ENCODE results near the gene CKAP4.

The CKAP4 gene

DNA sequence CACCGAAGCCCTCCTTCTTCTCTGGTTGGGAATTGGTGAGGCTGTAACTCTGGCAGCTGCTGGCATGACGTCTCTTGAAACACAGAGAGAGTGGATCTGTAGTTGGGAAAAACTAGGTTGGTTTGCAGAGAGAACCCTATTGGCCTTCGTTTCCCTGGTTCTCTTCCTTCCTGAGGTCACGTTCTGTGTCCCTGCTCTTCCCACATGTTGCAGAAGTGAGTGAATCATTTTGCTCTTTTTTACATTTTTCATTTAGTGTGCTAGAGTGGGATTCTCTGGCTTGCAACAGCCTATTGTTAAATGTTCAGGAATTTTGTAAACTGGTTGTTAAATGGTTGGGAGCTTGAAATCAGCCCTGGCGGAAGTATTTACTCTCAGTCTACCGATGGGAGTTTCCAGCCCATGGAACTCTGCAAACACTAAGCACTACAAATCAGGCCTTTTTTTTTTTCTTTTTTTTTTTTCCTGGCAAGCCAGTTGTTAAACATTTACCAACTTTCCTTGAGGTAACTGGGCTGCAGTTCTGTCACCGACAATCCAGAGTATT is 26.8 kb upstream of the CKAP4 start:
- no peak for DNase-seq

DNA sequence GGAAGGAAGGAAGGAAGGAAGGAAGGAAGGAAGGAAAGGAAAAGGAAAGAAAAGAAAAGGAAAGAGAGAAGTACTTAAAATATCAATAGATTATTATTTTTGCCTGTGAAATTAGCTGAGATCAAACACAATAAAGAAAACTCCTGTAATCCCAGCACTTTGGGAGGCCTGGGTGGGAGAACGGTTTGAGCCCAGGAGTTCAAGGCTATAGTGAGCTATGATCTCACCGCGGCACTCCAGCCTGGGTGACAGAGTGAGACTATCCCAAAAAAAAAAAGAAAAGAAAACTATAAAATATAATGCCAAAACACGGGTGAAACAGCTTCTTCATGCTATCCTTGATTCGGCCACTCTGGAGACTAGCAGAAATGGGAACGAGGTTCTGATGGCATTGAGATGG is 26.2 kb upstream of the CKAP4 start:
- DNase-seq = no peak

DNA sequence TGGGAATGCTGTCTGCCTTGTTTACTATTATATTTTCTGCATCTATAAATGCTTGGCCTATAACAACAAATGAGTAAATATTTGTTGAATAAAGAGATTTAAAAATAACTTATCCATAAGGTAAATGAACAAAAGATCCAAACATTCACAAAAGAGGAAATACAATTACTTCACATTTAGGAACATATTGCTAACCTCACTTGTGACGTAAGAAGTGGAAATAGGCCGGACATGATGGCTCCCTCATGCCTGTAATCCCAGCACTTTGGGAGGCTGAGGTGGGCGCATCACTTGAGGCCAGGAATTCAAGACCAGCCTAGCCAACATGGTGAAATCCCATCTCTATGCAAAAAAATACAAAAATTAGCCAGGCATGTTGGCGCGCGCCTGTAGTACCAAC is 25.7 kb upstream of the CKAP4 start:
- DNase-seq = no peak

DNA sequence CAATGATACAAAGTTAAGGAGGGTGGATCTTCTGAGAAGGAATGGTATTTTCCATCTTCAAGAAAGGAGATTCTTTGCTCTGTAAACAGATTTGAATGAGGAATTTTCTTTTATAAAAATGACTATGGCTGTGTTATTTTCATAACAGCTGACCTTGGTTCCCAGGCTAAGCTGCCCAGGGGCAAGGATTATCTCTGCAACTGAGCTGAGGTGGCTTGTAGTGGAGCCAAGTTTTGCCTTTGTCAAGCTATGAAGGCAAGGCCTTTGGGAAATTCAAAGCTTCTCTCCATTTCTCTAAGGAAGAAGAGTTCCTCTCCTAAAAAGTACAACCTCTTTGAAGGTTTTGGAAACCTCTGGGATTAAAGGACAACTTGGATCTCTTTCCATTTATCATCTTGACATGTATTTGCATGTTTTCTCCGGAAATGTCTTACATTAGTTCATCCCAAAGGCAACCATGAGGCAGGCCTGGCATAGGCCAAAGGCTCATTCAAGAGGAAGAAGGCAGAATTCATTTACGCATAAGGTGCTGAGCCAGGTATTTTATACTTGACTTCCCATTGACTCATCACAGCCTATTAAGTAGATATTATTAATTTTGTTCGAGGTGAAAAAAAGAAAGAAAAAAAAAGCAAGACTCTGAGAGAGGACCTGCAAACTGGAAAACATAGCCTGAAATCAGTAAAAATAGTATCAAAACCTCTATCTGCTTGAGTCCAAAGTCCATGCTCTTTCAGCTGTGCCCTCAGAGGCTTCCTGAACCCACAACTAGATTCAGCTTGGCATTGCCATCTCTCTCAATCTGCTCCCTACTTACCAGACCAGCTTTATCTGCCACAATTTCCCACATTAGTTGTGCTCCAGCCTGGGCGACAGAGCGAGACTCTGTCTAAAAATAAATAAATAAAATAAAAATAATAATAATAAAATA is 24.0 kb upstream of the CKAP4 start:
- DNase-seq = no peak

GRCh38 chr12:106269150-106269771 is 21.4 kb upstream of the CKAP4 start:
- no peak for DNase-seq

DNA sequence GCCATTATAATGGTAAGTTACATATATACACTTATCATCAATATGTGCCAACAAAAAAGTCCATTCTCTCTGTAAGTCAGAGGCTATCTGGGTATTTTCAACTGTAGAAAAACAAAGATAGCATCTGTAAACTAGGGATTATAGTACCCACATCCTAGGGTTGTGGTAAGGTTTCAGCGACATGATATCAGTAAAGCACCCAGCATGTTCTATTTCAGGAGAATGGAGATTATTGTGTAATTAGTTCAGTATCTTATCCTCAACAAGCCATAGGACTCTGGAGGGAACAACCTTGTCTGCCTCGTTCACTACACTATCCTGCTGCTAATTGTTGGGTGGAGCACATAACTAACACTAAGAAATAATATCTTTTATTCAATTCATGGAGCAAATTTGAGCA is 19.7 kb upstream of the CKAP4 start:
- no peak for DNase-seq

DNA sequence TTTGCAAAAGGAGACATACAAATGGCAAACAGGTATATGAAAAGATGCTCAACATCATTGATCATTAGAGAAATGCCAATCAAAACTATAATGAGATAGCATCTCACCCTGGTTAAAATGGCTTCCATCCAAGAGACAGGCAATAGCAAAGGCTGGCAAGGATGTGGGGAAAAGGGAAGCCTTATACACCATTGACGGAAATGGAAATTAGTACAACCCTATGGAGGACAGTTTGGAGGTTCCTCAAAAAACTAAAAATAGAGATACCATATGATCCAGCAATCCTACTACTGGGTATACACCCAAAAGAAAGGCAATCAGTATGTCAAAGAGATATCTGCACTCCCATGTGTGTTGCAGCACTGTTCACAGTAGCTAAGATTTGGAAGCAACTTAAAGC is 17.3 kb upstream of the CKAP4 start:
- DNase-seq = no peak

- DNase-seq = no peak
Observed at GRCh38 chr12:106258935-106259334, 11.1 kb upstream of the CKAP4 start.

- no peak for DNase-seq
Observed at GRCh38 chr12:106258226-106258625, 10.4 kb upstream of the CKAP4 start.

GRCh38 chr12:106256524-106256923 is 8.7 kb upstream of the CKAP4 start:
- DNase-seq = no peak

DNA sequence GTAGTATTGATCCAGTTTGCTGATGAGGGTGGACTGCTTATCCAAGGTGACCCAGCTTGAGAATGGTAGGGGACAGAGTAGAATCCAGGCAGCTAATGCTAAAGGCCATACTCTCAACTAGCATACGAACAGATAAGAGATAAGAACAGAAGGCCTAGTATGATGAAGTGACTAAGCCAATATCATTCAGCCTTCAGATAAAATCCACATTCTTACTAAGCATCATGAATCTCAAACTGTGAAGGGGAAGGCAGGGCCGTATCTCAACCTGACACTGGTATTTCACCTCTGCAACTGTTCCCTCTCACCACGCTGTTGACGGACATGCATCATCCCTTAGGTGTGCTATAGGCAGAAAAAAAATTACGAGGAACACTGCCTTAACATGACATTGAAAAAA is 8.1 kb upstream of the CKAP4 start:
- no peak for DNase-seq

- DNase-seq = no peak
Observed at GRCh38 chr12:106255493-106255892, 7.7 kb upstream of the CKAP4 start.

DNA sequence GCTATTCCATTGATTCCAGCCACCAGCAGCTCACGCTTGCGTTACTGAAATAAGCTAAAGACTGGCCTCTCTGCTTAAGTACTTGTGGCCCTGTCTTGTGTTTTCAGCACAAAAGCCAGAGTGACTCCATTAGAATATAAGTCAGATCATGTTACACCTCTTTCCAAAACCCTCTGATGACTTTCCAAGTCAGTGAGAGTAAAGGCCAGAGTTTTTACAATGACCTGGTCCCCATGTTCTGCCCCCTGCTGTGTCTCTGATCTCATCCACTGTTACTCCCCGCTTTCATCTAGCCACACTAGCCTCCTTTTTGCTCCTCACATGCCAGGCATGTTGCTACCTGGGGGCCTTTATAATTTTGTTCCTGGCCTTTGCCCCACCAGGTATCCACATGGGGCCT is 6.9 kb upstream of the CKAP4 start:
- DNase-seq = no peak

DNA sequence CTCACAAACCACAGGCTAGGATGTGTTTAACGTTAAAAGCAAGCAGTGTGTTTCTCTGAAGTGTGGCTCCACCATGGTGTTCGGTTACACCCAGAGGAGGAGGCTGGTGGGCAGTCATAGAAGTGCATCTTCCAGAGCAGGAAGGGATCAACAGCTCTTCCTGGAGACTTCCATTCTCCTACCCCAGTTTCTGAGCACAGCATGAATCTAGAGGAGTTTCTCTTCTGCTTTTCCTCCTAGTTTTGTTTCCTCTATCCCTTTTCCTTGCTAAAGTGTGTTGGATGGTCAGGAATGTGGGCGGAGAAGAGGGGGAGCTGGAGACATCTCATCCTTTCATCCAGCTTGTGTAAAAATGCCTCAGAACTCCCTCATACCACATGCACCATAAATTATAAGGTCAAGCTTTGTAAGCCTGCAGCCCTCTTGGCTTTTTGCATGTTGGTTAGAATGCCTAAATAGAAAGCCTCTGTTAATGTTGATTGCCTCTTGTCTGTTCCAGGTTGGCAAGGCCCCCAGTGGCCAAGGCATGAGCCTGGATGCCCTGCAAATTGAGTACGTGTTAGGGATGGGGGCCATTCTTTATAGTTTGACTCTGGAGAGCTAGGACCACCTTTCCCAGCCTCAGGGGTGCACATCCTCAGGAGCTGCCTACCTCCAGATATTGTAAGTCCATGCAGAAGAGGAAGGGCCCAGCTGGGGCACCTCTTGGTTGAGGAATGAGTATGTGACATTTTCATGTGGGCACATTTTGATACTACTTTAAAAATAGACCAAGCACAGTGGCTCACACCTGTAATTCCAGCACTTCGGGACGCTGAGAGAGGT is 4.0 kb upstream of the CKAP4 start:
- DNase-seq = no peak

GRCh38 chr12:106249411-106250135 is 1.8 kb upstream of the CKAP4 start:
- no peak for DNase-seq

GRCh38 chr12:106248846-106249371 is 1.1 kb upstream of the CKAP4 start:
- DNase-seq = no peak

DNA sequence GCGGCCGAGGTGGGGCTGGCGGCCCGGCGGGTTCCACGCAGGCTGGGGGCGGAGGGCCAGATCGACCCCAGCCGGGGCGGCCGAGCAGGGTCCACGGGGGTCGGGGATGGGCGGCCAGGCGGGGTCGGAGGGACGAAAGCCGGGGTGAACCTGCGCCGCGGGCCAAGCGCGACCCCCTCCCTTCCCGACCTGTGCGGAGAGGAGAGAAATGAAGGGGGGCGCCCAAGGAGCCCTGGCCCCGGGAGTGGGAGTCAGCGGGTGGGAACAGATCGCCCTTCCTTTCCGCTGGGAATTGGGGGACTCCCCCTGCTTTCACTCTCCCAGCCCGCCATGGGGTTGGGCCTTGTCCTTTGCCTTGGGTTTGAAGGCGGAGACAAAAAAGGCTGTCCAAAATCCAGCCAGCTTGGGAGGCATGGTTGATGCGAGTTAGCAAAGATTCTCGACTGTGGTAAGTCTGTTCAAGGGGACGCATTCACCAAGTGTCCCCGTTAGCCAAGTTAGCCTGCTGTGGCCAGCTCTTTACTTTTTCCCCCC is 559 bp upstream of the CKAP4 start:
- DNase-seq = no peak

DNA sequence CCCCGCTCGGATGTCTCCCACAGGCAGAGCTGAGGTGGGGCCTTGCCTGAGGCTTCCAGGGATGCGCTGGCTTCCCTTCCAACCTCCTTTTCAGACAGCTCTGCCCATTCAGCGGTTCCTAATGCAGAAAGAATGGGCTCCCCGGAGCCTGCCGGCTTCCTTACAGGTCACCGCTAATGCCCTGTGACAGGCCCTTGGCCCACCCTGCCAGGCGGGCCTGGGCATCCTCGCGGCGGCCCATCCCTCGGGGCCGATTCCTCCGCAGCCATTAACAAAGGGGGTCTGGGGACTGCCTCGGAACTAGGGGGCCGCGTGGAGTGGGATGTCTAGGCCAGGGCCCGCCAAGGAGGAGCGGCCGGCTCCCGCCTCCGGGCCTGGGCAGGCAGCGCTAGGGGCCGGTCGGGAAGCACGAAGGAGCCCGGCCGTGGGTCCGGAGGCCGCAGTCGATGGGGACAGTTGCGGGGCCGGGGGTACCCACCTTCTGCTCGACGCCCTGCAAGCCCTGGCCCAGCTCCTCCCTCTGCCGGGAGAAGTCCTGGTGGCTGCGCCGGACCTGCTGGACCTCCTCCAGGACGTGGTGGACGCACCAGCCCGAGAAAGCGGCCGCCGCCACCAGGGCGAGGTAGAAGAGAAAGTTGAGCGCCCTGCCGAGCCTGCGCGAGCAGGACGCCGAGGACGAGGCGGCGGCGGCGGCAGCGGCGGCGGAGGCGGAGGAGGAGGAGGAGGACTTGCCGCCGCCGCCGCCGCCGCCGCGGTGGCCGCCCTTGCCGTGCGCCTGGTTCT is 738 bp downstream of the CKAP4 start:
- DNase-seq = no peak

DNA sequence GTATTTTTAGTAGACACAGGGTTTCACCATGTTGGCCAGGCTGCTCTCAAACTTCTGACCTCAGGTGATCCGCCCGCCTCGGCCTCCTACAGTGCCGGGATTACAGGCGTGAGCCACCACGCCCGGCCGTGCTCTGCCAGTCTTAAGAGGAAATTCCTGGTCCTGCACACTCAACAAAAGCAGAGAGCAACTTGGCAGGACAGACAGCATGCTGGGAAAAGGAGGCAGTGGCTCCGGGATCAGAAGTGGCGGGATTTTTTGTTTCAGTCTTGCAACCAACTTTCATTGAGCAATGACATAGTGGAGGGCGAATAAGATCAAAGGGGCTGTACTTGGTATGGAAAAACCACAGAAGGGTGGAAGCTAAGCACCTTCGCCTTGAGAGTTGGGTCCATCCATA is 2.1 kb downstream of the CKAP4 start:
- no peak for DNase-seq

DNA sequence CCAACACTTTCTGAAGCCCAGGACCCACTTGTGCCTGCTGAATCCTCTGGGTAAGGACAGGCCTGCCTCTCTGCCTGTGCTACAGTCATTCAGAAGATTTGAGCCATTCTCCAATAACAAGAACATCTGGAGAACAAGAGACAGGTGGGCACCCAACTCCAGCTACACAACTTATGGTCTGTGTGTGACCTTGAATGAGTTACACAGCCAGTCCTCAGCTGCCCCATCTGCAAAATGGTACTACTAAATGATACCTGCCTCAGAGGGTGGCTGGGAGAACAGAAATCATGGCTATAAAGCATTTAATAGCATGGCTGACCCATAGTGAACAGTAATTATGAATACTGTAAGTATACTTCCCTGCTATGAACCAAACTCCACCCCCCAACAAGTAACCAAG is 4.2 kb downstream of the CKAP4 start:
- DNase-seq = no peak

GRCh38 chr12:106240821-106241220 is 7.0 kb downstream of the CKAP4 start:
- DNase-seq = no peak
